ENCODE measurements around the gene CARM1.
"Not testable (repeated sequence)": the region's sequence is repeated elsewhere in the genome, so short reads cannot be mapped to it uniquely, and the experiment has no call there.

Gene CARM1

DNA sequence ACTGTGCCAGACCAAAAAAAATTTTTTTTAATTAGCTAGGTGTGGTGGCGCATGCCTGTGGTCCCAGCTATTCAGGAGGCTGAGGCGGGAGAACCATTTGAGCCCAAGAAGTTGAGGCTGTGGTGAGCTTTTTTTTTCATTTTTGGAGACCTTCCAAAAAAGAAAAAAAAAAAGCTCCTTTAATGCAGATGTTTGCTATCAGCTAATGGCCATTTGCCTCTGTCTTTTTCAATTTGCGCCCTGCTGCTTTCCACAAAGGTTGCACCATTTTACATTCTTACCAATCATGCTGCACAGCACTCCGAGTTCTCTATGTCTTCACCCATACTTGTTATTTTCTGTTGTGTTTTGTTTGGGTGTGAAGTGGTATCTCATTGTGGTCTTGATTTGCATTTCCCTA, 73.9 kb downstream of the CARM1 start:
- Histone ChIP-seq H3K79me2 (ENCODE audit: insufficient read depth, low read length) (no peaks in the 10 kb centered on the region), H3K27me3 (ENCODE audit: insufficient read depth, low read length, poor library complexity, severe bottlenecking) (no peaks in the 10 kb centered on the region), H3K9ac (ENCODE audit: low read depth, low read length, poor library complexity, severe bottlenecking) (no peak overlapping the region), H3K9me3 (ENCODE audit: insufficient read depth, low read depth, low read length) (no peaks in the 10 kb centered on the region), H3F3A (ENCODE audit: low read depth) (no peaks in the 10 kb centered on the region), H3K4me1 (ENCODE audit: insufficient read depth, low read length, poor library complexity, severe bottlenecking) (no peaks in the 10 kb centered on the region), H3K9me2 (replicated peaks; ENCODE audit: low read depth, low read length) (no peaks in the 10 kb centered on the region), H3K4me3 (ENCODE audit: low read length, poor library complexity, severe bottlenecking) (no peak overlapping the region), H4K20me1 (ENCODE audit: insufficient read depth, low read length, poor library complexity, severe bottlenecking) (no peaks in the 10 kb centered on the region), H3K36me3 (ENCODE audit: insufficient read depth, low read length) (no peaks in the 10 kb centered on the region), H2AFZ (ENCODE audit: low read length) (no peak overlapping the region), H3K4me2 (ENCODE audit: low read depth, low read length, poor library complexity, severe bottlenecking) (no peak overlapping the region)
- no peak for TF ChIP-seq EZH2phosphoT487 (IDR thresholded peaks at IDR 0.05; ENCODE audit: borderline replicate concordance)
- TF ChIP-seq, protein P1, sequence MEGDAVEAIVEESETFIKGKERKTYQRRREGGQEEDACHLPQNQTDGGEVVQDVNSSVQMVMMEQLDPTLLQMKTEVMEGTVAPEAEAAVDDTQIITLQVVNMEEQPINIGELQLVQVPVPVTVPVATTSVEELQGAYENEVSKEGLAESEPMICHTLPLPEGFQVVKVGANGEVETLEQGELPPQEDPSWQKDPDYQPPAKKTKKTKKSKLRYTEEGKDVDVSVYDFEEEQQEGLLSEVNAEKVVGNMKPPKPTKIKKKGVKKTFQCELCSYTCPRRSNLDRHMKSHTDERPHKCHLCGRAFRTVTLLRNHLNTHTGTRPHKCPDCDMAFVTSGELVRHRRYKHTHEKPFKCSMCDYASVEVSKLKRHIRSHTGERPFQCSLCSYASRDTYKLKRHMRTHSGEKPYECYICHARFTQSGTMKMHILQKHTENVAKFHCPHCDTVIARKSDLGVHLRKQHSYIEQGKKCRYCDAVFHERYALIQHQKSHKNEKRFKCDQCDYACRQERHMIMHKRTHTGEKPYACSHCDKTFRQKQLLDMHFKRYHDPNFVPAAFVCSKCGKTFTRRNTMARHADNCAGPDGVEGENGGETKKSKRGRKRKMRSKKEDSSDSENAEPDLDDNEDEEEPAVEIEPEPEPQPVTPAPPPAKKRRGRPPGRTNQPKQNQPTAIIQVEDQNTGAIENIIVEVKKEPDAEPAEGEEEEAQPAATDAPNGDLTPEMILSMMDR (conservative IDR thresholded peaks at IDR 0.05; ENCODE audit: low read length), result no peak

DNA sequence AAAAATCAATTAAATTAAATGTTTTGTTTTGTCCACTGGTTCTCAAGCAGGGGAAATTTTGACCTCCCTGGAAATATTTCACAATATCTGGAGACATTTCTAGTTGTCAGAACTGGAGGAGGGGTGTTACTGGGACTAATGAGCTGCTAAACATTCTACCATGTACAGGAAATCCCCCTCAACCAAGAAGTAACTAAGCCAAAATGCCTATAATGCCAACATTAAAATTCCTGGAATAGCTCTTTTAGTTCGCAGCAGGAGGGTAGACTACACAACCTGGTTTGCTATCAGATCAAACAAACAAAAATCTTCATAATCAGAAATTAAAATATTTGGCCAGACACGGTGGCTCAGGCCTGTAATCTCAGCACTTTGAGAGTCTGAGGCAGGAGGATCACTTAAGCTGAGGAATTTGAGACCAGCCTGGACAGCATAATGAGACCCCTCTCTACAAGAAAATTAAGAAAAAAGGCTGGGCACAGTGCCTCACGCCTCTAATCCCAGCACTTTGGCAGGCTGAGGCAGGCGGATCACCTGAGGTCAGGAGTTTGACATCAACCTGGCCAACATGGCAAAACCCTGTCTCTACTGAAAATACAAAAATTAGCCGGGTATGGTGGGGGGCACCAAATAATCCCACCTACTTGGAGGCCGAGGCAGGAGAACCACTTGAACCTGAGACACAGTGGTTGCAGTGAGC, 75.8 kb downstream of the CARM1 start:
- no peak overlapping the region for H3K4me2 ChIP-seq (ENCODE audit: low read depth, low read length, poor library complexity, severe bottlenecking)
- H3K9me2 ChIP-seq (replicated peaks; ENCODE audit: low read depth, low read length), result no peaks in the 10 kb centered on the region
- H3K79me2 ChIP-seq (ENCODE audit: insufficient read depth, low read length), result no peaks in the 10 kb centered on the region
- no peak overlapping the region for H3K4me3 ChIP-seq (ENCODE audit: low read length, poor library complexity, severe bottlenecking)
- TF ChIP-seq, protein P1 (conservative IDR thresholded peaks at IDR 0.05; ENCODE audit: low read length), result no peak
- no peak for TF ChIP-seq EZH2phosphoT487 (IDR thresholded peaks at IDR 0.05; ENCODE audit: borderline replicate concordance)
- H3K4me1 ChIP-seq (ENCODE audit: insufficient read depth, low read length, poor library complexity, severe bottlenecking), result no peaks in the 10 kb centered on the region
- H3F3A ChIP-seq (ENCODE audit: low read depth), result no peaks in the 10 kb centered on the region
- no peaks in the 10 kb centered on the region for H4K20me1 ChIP-seq (ENCODE audit: insufficient read depth, low read length, poor library complexity, severe bottlenecking)
- no peaks in the 10 kb centered on the region for H3K9me3 ChIP-seq (ENCODE audit: insufficient read depth, low read depth, low read length)
- no peaks in the 10 kb centered on the region for H3K27me3 ChIP-seq (ENCODE audit: insufficient read depth, low read length, poor library complexity, severe bottlenecking)
- no peak overlapping the region for H3K9ac ChIP-seq (ENCODE audit: low read depth, low read length, poor library complexity, severe bottlenecking)
- H3K36me3 ChIP-seq (ENCODE audit: insufficient read depth, low read length), result no peaks in the 10 kb centered on the region
- H2AFZ ChIP-seq (ENCODE audit: low read length), result no peak overlapping the region

GRCh38 chr19:10952809-10953208, 81.5 kb downstream of the CARM1 start:
- H3K79me2 ChIP-seq (ENCODE audit: insufficient read depth, low read length), result no peaks in the 10 kb centered on the region
- H3K9me2 ChIP-seq (replicated peaks; ENCODE audit: low read depth, low read length), result no peaks in the 10 kb centered on the region
- TF ChIP-seq, protein P1 (conservative IDR thresholded peaks at IDR 0.05; ENCODE audit: low read length), result no peak
- no peak for TF ChIP-seq EZH2phosphoT487 (IDR thresholded peaks at IDR 0.05; ENCODE audit: borderline replicate concordance)
- no peaks in the 10 kb centered on the region for H3K36me3 ChIP-seq (ENCODE audit: insufficient read depth, low read length)
- H4K20me1 ChIP-seq (ENCODE audit: insufficient read depth, low read length, poor library complexity, severe bottlenecking), result no peaks in the 10 kb centered on the region
- H3F3A ChIP-seq (ENCODE audit: low read depth), result no peaks in the 10 kb centered on the region
- no peak overlapping the region for H3K9ac ChIP-seq (ENCODE audit: low read depth, low read length, poor library complexity, severe bottlenecking)
- no peak overlapping the region for H2AFZ ChIP-seq (ENCODE audit: low read length)
- H3K4me3 ChIP-seq (ENCODE audit: low read length, poor library complexity, severe bottlenecking), result no peak overlapping the region
- no peaks in the 10 kb centered on the region for H3K27me3 ChIP-seq (ENCODE audit: insufficient read depth, low read length, poor library complexity, severe bottlenecking)
- no peaks in the 10 kb centered on the region for H3K9me3 ChIP-seq (ENCODE audit: insufficient read depth, low read depth, low read length)
- H3K4me2 ChIP-seq (ENCODE audit: low read depth, low read length, poor library complexity, severe bottlenecking), result no peak overlapping the region
- no peaks in the 10 kb centered on the region for H3K4me1 ChIP-seq (ENCODE audit: insufficient read depth, low read length, poor library complexity, severe bottlenecking)

DNA sequence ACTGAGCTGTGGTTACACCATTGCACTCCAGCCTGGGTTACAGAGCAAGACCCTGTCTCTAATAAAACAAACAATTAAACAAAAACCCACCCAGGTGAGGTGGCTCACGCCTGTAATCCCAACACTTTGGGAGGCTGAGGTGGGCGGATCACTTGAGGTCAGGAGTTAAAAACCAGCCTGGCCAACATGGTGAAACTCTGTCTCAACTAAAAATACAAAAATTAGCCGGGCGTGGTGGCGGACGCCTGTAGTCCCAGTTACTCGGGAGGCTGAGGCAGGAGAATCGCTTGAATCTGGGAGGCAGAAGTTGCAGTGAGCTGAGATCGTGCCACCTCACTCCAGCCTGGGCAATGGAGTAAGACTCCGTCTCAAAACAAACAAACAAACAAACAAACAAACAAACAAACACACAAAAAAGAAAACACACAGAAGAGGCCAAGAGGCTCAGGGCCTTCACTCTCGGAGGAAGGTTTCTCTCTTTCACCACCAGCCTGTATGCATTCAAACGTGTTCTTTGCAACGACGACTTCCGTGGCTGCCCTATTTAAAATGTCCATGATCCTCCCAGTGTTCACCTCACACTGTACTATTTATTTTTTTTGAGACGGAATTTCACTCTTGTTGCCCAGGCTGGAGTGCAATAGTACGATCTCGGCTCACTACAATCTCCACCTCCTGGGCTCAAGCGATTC, 88.1 kb downstream of the CARM1 start:
- Histone ChIP-seq H4K20me1 (ENCODE audit: insufficient read depth, low read length, poor library complexity, severe bottlenecking) (peaks cover 25% of the 10 kb centered on the region), H3K4me3 (ENCODE audit: low read length, poor library complexity, severe bottlenecking) (peak overlapping the region; percentile 78), H3K4me1 (ENCODE audit: insufficient read depth, low read length, poor library complexity, severe bottlenecking) (peaks cover 13% of the 10 kb centered on the region), H3K9ac (ENCODE audit: low read depth, low read length, poor library complexity, severe bottlenecking) (peak overlapping the region; percentile 86), H3K4me2 (ENCODE audit: low read depth, low read length, poor library complexity, severe bottlenecking) (peak overlapping the region; percentile 78), H3K79me2 (ENCODE audit: insufficient read depth, low read length) (peaks cover 48% of the 10 kb centered on the region)
- H3K27me3 ChIP-seq (ENCODE audit: insufficient read depth, low read length, poor library complexity, severe bottlenecking); H3K9me2 ChIP-seq (replicated peaks; ENCODE audit: low read depth, low read length); H3K36me3 ChIP-seq (ENCODE audit: insufficient read depth, low read length); H3K9me3 ChIP-seq (ENCODE audit: insufficient read depth, low read depth, low read length); H2AFZ ChIP-seq (ENCODE audit: low read length); H3F3A ChIP-seq (ENCODE audit: low read depth): not testable (repeated sequence)
